Tongue (tissue), 2 donors: Measurements from ENCODE around the gene TCF4. TPM values are rescaled to one million over a fixed set of nuclear protein-coding genes. Genes with fewer than 3 reads are reported as not detected.

Experiments used
- small RNA-seq: library from RNA; depleted of rRNA; stranded (forward); fragments of <200 nt; gene quantifications from one replicate; pipeline ENCODE3, GENCODE V24; 2014; ENCODE audit warnings: low replicate concordance
- total RNA-seq: library from RNA; depleted of rRNA; stranded (reverse); fragments of >200 nt; gene quantifications from one replicate; pipeline ENCODE4 v1.2.3, GENCODE V29; 2014

Gene TCF4
- total RNA-seq, 1 donor from 2014 or later: 301 TPM

Small RNA genes lying within 50 kb of the gene (small RNA-seq; reads per million reads assigned to genes)
- gene MIR4529: not detected
